Endothelial cell of umbilical vein (primary cell): ENCODE measurements around the gene SPEM1. TPM values are rescaled to one million over a fixed set of nuclear protein-coding genes. Genes with fewer than 3 reads are reported as not detected.

Source experiments
- BruUV-seq: library from RNA; stranded (reverse); fragments of 400-500 nt; replicated peaks from 2 replicates; lab custom pipeline; 2021; lab: Mats Ljungman, UMichigan
- CTCF ChIA-PET: fragments of 300-600, 350-600 bp; sonication (Branson Sonifier 250); formaldehyde crosslinking; loops from one replicate; lab custom pipeline; 2021; ENCODE audit warnings: antibody characterized with exemption, inconsistent platforms; lab: Charles Lee
- POLR2A ChIA-PET: fragments of 300-600, 350-600 bp; sonication (Branson Sonifier 250); formaldehyde crosslinking; loops from one replicate; lab custom pipeline; 2021; ENCODE audit warnings: antibody characterized with exemption, inconsistent platforms; lab: Charles Lee
- DNase-seq: peaks from one replicate; pipeline ENCODE4 v3.0.0-alpha.2; 2011; ENCODE audit warnings: low read depth, low spot score
- FAIRE-seq: peaks from 2 replicates; lab custom pipeline; 2011; peaks lifted over from hg19 to GRCh38; lab: Jason Lieb, UNC
- H2AFZ ChIP-seq: 2 replicates; pipeline ENCODE4 v1.6.0; 2012; ENCODE audit warnings: low read depth, low read length, control low read depth, inconsistent platforms
- H3K27ac ChIP-seq: 2 replicates; pipeline ENCODE4 v1.5.1; 2011; ENCODE audit warnings: low read depth, mild to moderate bottlenecking, control low read depth, low read length, moderate library complexity; ENCODE audit not compliant: insufficient read depth
- H3K27me3 ChIP-seq, 2 experiments: 2 replicates each; pipeline versions ENCODE4 v1.6.0 to v1.6.1; 2011; ENCODE audit warnings: low read length in 2 of 2, mixed read lengths in 1 of 2; ENCODE audit not compliant: control insufficient read depth in 2 of 2, insufficient read depth in 2 of 2
- H3K36me3 ChIP-seq, 2 experiments: 2 replicates in 1 of 2; 3 replicates in 1 of 2; pipeline ENCODE4 v1.5.1; 2011; ENCODE audit warnings: low read length in 2 of 2, mild to moderate bottlenecking in 1 of 2, moderate library complexity in 1 of 2; ENCODE audit not compliant: control insufficient read depth in 2 of 2, insufficient read depth in 2 of 2; ENCODE audit errors: extremely low read depth in 1 of 2
- H3K4me1 ChIP-seq: 3 replicates; pipeline ENCODE4 v1.5.1; 2011; ENCODE audit warnings: mild to moderate bottlenecking, low read length; ENCODE audit not compliant: control insufficient read depth, insufficient read depth; ENCODE audit errors: extremely low read depth
- H3K4me2 ChIP-seq: 2 replicates; pipeline ENCODE4 v1.6.1; 2011; ENCODE audit warnings: low read length, control low read depth, mixed read lengths; ENCODE audit not compliant: insufficient read depth
- H3K4me3 ChIP-seq, 3 experiments: fragments of 200-600 bp in 1 of 3; sonication (generic), shearing (Covaris generic) in 1 of 3; replicated peaks in 1 of 3; 2 replicates each; pipeline ENCODE4 v1.5.1; 2011 to 2016; ENCODE audit warnings: control low read depth in 3 of 3, low read length in 3 of 3, mild to moderate bottlenecking in 2 of 3, inconsistent platforms in 1 of 3, low read depth in 1 of 3, moderate library complexity in 1 of 3; ENCODE audit not compliant: insufficient read depth in 1 of 3
- H3K79me2 ChIP-seq: 2 replicates; pipeline ENCODE4 v1.6.0; 2012; ENCODE audit warnings: low read length, inconsistent platforms; ENCODE audit not compliant: control insufficient read depth, insufficient read depth
- H3K9ac ChIP-seq: replicated peaks from 2 replicates; pipeline ENCODE3; 2011; ENCODE audit warnings: low read length, control low read depth; ENCODE audit not compliant: insufficient read depth; ENCODE audit errors: extremely low read depth
- H3K9me1 ChIP-seq: replicated peaks from 3 replicates; pipeline ENCODE4 v1.6.0; 2011; ENCODE audit warnings: mild to moderate bottlenecking, low read length; ENCODE audit not compliant: control insufficient read depth, insufficient read depth; ENCODE audit errors: extremely low read depth
- H3K9me3 ChIP-seq: replicated peaks from 2 replicates; pipeline ENCODE4 v1.5.1; 2012; ENCODE audit warnings: low read length, inconsistent platforms; ENCODE audit not compliant: control insufficient read depth, insufficient read depth
- H4K20me1 ChIP-seq: replicated peaks from 2 replicates; pipeline ENCODE3; 2011; ENCODE audit warnings: mild to moderate bottlenecking, low read length; ENCODE audit not compliant: control insufficient read depth, insufficient read depth; ENCODE audit errors: extremely low read depth
- EZH2 ChIP-seq: IDR thresholded peaks from 2 replicates; pipeline ENCODE4 v1.6.1; 2012; ENCODE audit warnings: borderline replicate concordance, low read depth, mild to moderate bottlenecking, moderate library complexity, low read length, inconsistent platforms; ENCODE audit not compliant: severe bottlenecking
- MYC ChIP-seq: IDR thresholded peaks from one replicate; pipeline ENCODE4 v1.6.1; 2011; ENCODE audit warnings: mild to moderate bottlenecking, low read depth, low read length
- POLR2AphosphoS5 ChIP-seq: IDR thresholded peaks from 2 replicates; pipeline ENCODE4 v1.6.1; 2012; ENCODE audit warnings: low read depth, mild to moderate bottlenecking, control low read depth, low read length, moderate library complexity; ENCODE audit not compliant: insufficient read depth
- dilution Hi-C: fragments of 300-500 bp; cut with MboI; formaldehyde crosslinking; loops from one replicate; pipeline ENCODE4 v1.15.0; 2019; ENCODE audit warnings: low sequenced_read_pairs; ENCODE audit not compliant: extremely low pct_ligation_motif_present
- intact Hi-C: fragments of 100-400 bp; cut with micrococcal nuclease; formaldehyde crosslinking; loops from one replicate; pipeline ENCODE4 v1.10.0; 2022
- polyA plus RNA-seq, 4 experiments: library from polyadenylated mRNA; depleted of rRNA in 3 of 4; stranded (reverse) in 3 of 4; unstranded in 1 of 4; fragments of >200 nt; gene quantifications; 2 replicates each; pipeline versions ENCODE4 v1.2.1 to v1.2.3, GENCODE V29; 2011 to 2012; ENCODE audit warnings: missing spikeins in 1 of 4
- total RNA-seq: library from RNA; stranded (reverse); gene quantifications from 2 replicates; pipeline ENCODE4 v1.2.3, GENCODE V29; 2021
- TF ChIP-seq, protein P1 (sequence below), 2 donors: IDR thresholded peaks; 1 replicate in 1 of 2; 2 replicates in 1 of 2; pipeline ENCODE4 v1.5.1; 2011; ENCODE audit warnings: low read length in 2 of 2, mild to moderate bottlenecking in 2 of 2, moderate library complexity in 2 of 2, control low read depth in 1 of 2, inconsistent platforms in 1 of 2, low read depth in 1 of 2; ENCODE audit not compliant: insufficient read depth in 1 of 2; ENCODE audit errors: extremely low read depth in 1 of 2
- TF ChIP-seq, protein P2 (sequence below): IDR thresholded peaks from 2 replicates; pipeline ENCODE4 v1.6.1; 2011; ENCODE audit not compliant: insufficient read depth, insufficient read length

Gene SPEM1
- total and polyA plus RNA-seq, 2 donors (not counting 3 experiments of a cell fraction or from before 2014, with no cell fraction given) = not detected

DNA sequence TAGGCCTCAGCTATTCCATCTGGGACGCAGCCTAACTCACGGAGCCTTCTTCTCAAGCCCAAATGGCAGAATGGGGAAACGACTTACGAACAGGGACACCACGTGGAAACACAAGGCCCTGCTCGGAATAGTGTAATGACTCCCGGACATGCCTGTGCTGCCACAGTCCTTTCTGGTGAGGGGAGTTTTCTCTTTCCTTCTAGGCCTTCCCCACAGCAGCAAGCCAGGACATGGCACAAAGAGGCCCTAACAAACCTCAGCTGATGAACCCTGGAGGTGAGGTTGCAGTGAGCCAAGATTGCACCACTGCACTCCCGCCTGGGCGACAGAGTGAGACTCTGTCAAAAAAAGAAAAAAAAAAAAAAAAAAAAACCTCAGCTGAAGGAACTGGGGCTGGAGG lies 44.0 kb downstream of the SPEM1 start:
- ChIA-PET POLR2A (interaction anchor here (0.6 to 1.2 kb wide), 3 partner anchors 14 to 176 kb away, joined by 3 to 4 read pairs (median 4); partner anchors contain the start of gene ZBTB4), CTCF (interaction anchor here (1.4 kb wide), 1 partner anchor 37 kb away, joined by 3 read pairs; no protein-coding TSS in a partner anchor)
- TF ChIP-seq, protein P1, sequence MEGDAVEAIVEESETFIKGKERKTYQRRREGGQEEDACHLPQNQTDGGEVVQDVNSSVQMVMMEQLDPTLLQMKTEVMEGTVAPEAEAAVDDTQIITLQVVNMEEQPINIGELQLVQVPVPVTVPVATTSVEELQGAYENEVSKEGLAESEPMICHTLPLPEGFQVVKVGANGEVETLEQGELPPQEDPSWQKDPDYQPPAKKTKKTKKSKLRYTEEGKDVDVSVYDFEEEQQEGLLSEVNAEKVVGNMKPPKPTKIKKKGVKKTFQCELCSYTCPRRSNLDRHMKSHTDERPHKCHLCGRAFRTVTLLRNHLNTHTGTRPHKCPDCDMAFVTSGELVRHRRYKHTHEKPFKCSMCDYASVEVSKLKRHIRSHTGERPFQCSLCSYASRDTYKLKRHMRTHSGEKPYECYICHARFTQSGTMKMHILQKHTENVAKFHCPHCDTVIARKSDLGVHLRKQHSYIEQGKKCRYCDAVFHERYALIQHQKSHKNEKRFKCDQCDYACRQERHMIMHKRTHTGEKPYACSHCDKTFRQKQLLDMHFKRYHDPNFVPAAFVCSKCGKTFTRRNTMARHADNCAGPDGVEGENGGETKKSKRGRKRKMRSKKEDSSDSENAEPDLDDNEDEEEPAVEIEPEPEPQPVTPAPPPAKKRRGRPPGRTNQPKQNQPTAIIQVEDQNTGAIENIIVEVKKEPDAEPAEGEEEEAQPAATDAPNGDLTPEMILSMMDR (IDR thresholded peaks at IDR 0.05; ENCODE audit: extremely low read depth in 1 of 2, insufficient read depth in 1 of 2, low read depth in 1 of 2, low read length in 2 of 2) = no peak
- TF ChIP-seq POLR2AphosphoS5 = no peak
- TF ChIP-seq, protein P2, sequence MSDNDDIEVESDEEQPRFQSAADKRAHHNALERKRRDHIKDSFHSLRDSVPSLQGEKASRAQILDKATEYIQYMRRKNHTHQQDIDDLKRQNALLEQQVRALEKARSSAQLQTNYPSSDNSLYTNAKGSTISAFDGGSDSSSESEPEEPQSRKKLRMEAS = no peak
- TF ChIP-seq MYC = no peak
- no peak for TF ChIP-seq EZH2
- Histone ChIP-seq H3K4me1 (no peaks in the 10 kb centered on the region), H3K79me2 (peaks cover 11% of the 10 kb centered on the region), H3K4me2 (no peak overlapping the region), H3K9me3 (no peaks in the 10 kb centered on the region), H3K9ac (no peak overlapping the region), H3K36me3 (peaks cover 0 to 16% of the 10 kb centered on the region in 2 experiments), H3K9me1 (no peaks in the 10 kb centered on the region), H4K20me1 (no peaks in the 10 kb centered on the region), H3K4me3 (no peak overlapping the region), H3K27me3 (no peaks in the 10 kb centered on the region), H3K27ac (no peak overlapping the region), H2AFZ (no peak overlapping the region)
- FAIRE-seq (no peak), DNase-seq (no peak)
- intact Hi-C loops = no loop called here
- BruUV-seq = no TSS peak
- dilution Hi-C loops = no loop called here
